GM19240 (cell line): ENCODE results near the gene CARD8.
"Not testable (repeated sequence)": the region's sequence is repeated elsewhere in the genome, so short reads cannot be mapped to it uniquely, and the experiment has no call there.

Experiments
- DNase-seq: peaks from one replicate; pipeline ENCODE4 v3.0.0; 2011; ENCODE audit warnings: low spot score; ENCODE audit not compliant: insufficient read length

Gene CARD8, protein sequence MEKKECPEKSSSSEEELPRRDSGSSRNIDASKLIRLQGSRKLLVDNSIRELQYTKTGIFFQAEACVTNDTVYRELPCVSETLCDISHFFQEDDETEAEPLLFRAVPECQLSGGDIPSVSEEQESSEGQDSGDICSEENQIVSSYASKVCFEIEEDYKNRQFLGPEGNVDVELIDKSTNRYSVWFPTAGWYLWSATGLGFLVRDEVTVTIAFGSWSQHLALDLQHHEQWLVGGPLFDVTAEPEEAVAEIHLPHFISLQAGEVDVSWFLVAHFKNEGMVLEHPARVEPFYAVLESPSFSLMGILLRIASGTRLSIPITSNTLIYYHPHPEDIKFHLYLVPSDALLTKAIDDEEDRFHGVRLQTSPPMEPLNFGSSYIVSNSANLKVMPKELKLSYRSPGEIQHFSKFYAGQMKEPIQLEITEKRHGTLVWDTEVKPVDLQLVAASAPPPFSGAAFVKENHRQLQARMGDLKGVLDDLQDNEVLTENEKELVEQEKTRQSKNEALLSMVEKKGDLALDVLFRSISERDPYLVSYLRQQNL

DNA sequence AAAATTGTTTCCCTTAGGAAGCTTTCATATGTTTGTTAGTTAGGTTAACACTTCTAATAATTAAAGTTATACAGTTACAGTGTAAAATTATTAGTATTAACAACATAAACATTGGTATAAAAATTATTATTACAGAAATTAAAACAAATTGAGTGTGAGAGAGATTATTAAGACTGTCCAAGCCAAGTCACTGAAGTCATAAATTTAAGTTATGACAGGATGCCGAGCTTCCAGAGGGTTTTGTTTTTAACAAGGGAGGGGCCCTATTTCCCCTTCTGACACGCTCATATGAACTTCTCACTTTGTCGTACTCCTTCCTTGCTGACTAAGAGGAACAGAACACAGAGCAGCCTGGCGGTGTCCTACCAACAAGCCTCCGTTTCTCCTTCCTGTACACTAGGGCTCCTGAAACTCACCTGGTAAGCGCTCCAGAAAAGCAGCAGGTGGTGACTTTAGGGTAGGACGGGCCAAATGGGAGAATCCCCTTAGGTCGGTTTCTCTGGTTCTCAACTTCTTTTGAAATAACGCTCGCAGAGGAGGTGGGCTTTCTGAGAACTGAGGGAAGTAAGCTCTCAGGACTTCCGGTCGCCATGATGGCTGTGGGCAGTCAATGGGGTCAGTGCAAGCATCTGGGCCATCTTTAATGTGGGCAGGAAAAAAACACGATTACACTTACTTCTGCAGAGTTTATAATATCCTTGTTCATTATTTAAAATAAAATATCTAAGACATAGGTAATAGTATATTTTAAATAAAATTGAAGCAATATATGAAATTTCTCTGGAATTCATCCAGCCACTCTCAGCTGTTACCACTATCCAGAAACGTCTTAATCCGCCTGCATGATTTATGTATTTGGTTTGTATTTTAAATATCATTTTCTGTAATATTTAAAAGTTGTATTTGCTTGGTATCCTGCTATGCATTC, at the start of gene CARD8:
Gene CARD8, minus strand, starts transcription at position 537 of the 928 bp plus-strand sequence. CDS start 14,892 bp downstream, outside the sequence.
- DNase-seq, result no peak

- DNase-seq, result no peak
Observed at GRCh38 chr19:48303866-48304265, 48.2 kb upstream of the CARD8 start.

DNA sequence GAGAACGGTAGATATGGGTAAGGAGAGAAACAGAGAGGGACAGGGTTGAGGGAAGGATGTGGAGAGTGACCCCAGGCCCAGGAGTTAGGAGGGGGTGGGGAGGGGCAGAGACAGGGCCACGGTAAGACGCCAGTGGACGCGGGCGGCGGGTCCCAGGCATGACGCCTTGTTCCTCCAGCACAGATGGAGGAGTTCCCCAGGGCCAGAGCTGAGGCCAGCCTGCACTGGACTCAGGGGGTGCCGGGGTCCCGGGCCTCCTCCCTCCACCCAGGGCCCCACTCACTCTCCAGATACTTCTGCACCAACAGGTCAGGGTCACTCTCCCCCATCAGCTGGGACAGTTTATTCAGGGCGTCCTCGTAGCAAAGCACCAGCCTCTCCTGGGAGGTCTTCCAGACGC, 47.7 kb upstream of the CARD8 start:
- no peak for DNase-seq

DNA sequence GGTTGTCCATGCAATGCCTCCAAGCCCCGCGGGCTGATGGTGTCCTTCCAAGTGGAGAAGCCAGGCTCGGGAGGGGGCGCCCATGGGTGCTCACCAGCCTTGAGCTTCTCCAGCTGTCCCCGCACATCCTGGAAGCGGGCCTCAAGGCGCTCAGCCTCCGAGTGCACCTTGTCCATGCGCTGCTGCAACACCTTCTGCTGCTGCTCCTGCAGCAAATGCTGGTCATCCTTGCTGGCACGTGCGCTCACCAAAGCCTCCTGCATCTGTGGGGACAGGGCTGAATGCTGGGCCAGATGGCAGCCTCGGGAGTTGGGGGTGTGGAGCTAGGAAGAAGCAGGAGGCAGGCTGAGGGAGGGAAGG, 46.9 kb upstream of the CARD8 start:
- DNase-seq, result no peak

DNA sequence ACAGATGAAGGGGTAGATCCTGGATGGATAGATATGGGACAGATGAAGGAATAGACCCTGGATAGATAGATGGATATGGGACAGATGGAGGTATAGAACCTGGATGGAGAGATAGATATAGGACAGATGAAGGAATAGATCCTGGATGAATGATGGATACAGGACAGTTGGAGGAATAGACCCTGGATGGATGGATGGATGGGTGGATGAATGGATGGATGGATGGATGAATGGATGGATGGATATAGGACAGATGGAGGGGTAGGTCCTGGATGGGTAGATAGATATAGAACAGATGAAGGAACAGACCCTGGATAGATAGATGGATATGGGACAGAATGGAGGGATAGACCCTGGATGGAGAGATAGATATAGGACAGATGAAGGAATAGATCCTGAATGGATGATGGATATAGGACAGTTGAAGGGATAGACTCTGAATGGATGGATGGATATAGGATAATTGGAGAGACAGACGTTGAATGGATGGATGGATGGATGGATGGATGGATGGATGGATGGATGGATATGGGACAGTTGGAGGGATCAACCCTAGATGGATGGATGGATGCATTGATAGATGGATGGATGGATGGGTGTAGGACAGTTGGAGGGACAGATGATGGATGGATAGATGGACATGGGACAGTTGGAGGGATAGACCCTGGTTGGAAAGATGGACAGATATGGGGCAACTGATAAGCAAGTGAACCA, 46.3 kb upstream of the CARD8 start:
- no peak for DNase-seq

DNA sequence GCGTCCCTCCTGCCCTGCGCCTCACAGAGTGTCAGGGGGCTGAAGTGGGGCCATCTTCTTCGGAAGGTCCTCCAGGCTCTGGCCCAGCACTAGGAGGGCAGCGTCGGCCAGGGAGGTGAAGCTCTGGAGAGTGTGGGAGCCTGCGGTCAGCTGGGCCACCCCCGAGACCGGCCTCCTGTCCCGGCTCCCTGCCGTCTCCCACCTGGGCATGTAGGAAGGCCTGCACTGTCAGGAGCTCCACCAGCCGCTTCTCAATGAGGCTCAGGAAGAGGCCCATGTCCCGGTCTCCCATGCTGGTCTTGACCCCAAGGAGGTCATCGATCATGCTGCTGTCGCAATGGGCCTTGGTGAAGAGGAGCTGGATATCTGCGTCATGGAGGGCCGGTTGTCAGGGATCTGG, 42.3 kb upstream of the CARD8 start:
- DNase-seq, result no peak

GRCh38 chr19:48296963-48297734, 41.4 kb upstream of the CARD8 start:
- no peak for DNase-seq

DNA sequence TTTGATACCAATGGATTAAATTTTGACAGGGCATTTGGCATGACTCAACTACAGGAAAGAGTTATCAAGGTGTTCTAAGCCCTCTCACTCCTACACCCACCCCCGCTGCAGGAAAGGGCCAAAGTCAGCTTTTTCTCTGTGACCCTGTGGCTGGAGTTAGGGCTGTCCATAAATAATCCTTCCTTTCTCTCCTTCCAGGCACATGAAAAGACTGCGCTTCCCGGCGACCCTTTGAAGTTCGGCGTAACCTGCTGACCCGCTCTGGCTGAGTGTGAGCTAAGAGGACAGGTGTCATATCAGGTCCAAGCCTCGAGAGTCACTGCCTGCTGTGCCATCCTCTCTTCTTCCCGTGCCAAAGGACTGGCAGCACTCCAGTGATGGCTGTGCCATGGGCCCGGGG, 39.7 kb upstream of the CARD8 start:
- DNase-seq, result no peak

GRCh38 chr19:48292798-48293197, 37.1 kb upstream of the CARD8 start:
- DNase-seq, result no peak

- not testable (repeated sequence) for DNase-seq
Observed at GRCh38 chr19:48291489-48291815, 35.7 kb upstream of the CARD8 start.

GRCh38 chr19:48290771-48291488, 35.2 kb upstream of the CARD8 start:
- peak; percentile 50 for DNase-seq

DNA sequence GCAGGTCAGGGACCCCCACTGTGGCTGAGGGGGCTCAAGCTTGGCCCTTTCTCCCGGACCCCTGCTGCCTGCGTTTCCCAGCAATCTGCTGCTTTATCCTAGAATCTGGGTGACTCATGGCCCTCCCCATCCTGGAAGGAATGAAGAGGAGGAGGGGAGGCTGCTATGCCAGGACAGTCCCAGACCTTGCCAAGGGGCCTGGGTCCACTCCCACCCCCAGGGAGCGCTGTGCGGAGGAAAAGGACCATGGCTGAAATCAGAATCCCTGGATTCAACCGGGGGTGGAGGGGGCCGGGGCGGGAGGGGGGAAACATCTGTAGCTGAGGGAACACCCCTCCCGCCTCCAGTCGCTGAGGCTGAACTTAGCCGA, 34.7 kb upstream of the CARD8 start:
- DNase-seq, result no peak

- DNase-seq, result no peak
Observed at GRCh38 chr19:48287748-48288147, 32.0 kb upstream of the CARD8 start.

DNA sequence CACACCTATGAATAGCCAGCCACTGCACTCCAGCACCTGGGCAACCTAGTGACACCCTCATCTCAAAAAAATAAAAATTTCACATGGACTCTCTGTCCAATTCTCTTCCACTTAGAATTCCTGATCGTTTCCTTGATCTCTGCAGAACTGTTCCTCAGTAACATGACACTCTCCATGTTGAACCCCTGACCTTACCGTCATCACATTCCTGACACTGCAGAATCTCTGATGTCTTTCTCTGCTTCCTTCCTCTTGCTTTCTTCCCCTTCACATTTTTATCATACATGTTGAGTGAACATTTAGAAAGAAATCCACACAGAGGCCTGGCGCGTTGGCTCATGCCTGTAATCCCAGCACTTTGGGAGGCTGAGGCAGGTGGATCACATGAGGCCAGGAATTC, 29.2 kb upstream of the CARD8 start:
- DNase-seq, result no peak

- DNase-seq, result no peak
Observed at GRCh38 chr19:48283908-48284307, 28.2 kb upstream of the CARD8 start.

- DNase-seq, result no peak
Observed at GRCh38 chr19:48279747-48280146, 24.0 kb upstream of the CARD8 start.

DNA sequence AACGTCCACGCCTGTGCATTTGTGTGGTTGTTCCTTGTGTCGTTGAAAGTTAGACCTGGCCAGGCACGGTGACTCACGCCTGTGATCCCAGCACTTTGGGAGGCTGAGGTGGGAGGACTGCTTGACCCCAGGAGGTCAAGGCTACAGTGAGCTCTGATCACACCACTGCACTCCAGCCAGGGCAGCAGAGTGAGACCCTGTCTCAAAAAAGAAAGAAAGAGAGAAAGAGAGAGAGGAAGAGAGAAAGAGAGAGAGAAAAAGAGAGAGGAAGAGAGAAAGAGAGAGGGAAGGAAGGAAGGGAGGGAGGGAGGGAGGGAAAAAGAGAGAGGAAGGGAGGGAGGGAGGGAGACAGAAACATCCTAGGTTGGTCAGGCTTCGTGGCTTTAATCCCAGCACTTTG, 19.2 kb upstream of the CARD8 start:
- no peak for DNase-seq

GRCh38 chr19:48274173-48274572, 18.5 kb upstream of the CARD8 start:
- no peak for DNase-seq

DNA sequence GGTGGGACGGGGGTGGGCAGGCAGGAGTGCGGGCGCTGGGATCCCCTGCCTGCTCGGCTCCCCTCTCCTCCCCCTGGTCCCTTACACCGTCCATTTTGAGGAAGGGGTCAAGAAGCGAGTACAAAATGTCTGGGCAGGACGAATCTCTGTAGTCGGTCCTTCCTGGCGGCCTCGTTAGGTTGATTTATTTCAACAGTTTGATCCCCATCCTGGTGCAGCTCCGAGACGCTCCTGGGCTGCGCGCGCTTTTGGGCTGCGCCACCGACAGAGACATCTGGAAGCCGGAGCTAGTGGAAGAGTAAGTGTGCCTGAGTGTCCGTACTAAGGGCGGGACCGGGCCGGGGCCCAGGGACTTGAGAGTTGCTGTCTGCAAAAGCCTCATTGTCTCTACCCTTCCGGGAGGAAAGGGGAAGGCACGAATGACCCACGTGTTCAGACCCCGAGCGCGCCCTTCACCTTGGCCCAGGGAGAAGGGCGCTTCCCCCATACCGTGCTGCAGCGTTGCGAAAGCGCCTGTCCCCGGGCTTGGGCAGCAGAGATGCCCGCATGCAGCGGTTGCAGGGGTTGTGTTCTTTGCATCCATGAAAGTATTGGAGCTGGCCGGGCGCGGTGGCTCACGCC, 15.9 kb upstream of the CARD8 start:
- DNase-seq, result peak; percentile 26

GRCh38 chr19:48269617-48270026, 13.9 kb upstream of the CARD8 start:
- not testable (repeated sequence) for DNase-seq
